Endometrial microvascular endothelial cells (primary cell): Measurements from ENCODE around the gene ENOX1. TPM values are rescaled to one million over a fixed set of nuclear protein-coding genes. Genes with fewer than 3 reads are reported as not detected.

Experiments
- in situ Hi-C: cut with HindIII; loops from 2 replicates; pipeline ENCODE4 v1.10.0; 2017; ENCODE audit warnings: low sequenced_read_pairs, low pct_unique_long_range_greater_than_20kb; ENCODE audit errors: inconsistent ontology term
- total RNA-seq: library from RNA; depleted of rRNA; stranded (reverse); fragments of >200 nt; gene quantifications from one replicate; pipeline ENCODE4 v1.2.3, GENCODE V29; 2015; ENCODE audit errors: inconsistent ontology term

The ENOX1 gene
- total RNA-seq, 1 donor from 2014 or later = not detected

DNA sequence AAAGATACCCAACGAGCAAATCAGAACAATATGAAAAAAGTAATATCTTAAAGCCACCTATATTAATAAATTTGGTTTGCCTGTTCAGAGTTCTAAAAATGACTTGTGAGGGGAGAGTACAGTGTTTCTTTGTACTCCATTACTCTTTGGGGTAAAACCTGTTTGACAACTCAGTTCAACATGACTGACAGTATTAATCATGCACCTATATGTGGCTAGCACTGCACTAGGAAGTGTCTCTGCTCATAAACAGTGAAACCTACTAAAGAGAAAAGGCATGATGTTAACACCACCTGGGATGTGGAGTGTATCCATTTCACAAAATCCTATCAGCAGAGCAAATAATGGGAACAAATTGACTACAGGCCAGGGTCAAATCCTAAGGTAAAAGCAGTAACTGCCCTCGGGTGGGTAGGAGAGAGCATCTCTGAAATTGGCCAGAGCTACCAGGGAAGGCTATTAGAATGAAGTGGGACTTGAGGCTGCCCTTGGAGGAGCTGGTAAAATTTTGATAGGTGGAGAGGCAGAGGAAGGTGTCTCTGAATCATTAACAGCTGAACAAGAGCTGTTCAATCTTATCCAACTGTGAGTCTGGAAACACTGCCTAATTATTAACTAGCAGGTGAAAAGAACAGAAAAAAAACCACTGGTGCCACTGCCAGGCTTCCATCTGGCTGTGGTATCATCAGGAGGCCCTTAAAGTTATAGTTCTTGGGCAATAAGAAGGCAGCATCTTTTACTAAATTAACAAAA lies 398.3 kb downstream of the ENOX1 start:
- in situ Hi-C loops = no loop called here

DNA sequence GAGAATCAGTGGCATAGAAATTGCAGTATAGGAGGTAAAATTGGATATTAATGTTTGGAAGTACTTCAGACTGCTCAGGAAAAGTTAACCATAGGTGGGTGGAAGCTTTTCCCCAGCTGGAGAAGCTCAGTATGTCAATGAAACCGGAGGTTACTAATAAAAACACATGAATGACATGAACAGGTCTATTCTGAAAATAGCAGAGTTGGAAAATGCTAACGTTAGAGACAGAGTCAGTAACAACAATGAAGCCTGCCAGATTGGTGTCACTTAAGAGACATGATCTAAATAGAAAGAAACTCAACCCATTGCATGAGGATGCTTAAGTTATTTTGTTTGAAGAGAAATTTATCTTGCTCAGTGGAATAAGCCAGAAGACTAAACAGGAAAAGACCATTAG lies 398.9 kb downstream of the ENOX1 start:
- in situ Hi-C loops = no loop called here

DNA sequence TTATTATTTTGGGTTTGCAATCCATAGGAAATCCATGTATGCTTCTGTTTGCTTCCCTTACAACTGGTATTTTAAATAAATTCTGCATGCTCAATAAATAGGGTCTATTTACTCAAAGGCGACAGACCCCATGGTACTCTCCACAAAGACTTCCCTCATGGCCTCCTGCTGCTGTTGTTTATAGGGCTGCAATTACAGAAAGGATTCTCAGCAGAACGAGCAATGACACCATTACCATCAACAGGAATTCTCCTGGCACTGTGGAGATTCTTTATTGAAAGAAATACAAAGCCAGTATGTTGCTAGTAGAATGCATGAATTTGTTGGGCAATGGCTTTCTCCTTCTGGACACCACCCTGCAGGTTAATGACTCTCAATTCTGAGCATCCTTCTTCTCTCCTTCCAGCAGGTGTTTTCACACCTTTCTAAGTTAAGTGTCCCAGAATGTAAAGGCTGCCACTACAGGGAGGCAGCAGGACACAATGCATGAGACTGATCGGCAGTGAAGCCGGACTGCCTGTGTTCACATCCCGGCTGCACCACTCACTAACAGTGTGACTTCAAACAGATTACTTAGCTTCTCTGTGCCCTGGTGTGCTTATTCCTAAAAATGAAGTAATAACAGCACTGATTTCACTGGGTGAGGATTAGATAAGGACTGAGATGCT lies 403.1 kb downstream of the ENOX1 start:
- in situ Hi-C loops = no loop called here

DNA sequence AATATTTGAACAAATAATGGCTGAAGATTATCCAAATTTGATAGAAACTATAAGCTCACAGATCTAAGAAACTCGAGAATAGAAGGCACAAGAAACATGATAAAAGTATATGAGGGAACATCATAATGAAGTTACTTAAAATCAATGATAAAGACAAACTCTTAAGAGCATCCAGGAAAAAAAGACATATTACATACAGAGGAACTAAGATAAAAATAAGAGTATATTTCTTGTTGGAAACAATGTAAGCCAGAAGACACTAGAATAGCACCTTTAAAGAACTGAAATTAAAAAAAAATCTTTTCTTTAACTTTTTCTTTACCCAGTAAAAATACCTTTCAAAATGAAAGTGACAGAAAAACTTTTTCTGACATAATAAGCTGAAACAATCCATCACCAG lies 407.0 kb downstream of the ENOX1 start:
- in situ Hi-C loops = no loop called here

DNA sequence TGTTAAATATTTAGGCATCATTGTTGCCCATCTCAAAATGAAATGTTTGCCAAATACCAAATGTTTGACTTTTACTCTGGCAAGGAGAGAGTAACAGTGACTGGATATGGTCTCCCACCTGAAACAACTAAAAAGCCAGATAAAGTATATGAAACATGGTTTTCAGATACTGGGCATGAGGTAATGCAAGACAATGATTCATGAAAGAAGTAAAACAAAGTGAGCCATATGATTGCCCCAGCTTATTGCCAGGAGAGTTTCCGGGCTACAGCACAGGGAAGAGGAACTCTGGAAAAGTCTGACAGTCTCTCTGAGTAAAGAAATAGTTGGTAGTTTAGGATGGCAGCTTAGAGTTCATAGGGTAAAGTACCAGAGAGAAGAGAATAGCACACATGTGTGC lies 408.8 kb downstream of the ENOX1 start:
- in situ Hi-C loops = no loop called here

DNA sequence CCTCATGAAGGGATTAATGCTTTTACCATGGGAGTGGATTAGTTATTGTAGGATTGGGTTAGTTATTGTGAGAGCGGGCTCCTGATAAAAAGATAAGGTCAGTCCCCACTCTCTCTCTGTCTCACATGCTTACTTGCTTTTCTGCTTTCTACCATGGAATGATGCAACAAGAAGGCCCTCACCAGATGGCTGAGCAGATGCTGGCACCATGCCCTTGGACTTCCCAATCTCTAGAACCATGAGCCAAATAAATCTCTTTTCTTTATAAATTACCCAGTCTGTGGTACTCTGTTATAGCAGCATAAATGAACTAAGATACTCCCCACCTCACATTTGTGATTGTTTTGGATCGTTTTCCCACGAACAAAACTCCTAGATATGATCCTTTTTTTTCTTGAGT lies 409.6 kb downstream of the ENOX1 start:
- in situ Hi-C loops = no loop called here

DNA sequence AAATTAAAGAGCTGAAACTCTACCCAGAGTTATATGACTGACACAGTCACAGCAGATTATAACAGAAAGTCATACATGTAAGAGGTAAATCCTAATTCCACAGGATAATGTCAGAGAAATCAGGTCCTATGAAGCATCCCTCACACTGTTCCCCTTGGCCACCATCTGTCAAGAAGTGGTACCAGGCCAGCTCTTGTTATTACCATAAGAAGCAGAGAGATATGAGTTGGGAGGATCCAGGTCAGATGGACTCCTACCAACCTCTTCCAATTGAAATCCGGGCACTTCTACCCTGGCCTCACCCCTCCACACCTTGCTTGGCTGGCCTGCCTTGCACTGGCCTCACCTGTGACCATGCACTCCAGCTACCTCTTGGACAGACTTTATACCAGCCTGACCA lies 410.2 kb downstream of the ENOX1 start:
- in situ Hi-C loops = no loop called here

DNA sequence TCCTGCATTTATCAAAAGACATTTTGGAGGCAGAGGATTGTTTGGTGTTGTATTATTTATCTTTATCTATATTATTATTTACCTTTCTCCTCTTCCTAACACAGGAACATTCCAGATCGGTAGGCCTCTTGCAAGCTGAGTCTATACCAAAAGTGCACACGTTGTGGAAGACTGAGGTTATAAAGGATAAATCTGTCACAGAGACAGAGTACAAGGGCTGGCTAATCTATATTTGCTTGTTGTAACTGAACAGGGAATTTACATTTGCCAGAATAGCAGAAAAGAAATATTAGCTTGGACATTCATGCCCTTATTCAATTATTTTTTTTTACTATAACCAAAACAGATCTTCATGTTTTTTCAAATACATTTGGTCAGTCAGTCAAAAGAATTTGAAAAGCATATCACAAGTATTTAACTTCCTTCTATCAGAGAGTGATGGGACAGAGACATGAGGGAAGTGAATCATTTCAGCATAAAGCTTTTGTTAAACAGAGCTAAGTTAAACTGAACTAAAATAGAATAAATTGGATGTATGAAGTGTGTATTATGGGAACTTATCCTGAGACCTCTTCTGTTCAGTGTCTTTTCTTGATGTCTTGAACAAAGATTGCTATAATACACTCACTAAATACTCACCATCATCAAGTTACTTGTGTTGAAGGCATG lies 410.8 kb downstream of the ENOX1 start:
- in situ Hi-C loops = no loop called here

DNA sequence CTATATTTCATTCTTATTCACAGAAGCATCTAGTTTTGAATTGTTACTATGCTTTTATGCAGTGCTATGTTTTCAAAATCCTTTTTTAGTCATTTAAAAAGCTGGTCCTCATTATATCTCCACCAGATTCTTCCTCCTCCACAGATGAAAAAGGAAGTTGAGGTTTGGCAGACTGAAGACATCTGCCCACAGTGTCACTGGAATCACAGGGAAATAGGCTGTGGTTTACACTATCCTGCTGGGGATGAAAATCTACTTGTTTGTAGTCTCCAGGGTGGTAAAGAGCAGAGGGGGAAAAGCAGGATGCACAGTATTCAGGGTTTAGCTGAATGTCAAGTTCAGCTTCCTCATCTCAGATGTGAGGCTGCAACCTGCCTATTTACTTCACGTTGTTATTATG lies 412.2 kb downstream of the ENOX1 start:
- in situ Hi-C loops = no loop called here

DNA sequence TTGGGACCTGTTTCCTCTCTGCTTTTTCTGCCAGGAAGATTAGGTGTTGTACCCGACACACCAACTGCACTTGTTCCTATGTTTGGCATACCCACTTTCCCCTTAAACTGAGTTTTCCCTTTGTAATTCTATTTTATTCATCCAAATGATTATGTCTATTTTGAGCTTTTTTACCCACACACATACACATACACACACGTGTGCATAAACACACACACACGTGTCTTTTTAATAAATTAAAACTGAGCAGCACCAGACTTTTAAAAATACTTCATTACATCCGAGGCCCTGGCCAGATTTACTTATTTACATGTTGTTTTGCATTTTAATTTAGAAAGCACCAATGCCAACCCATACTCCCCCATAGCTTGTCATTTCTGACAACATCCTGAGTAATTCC lies 413.4 kb downstream of the ENOX1 start:
- in situ Hi-C loops = no loop called here

DNA sequence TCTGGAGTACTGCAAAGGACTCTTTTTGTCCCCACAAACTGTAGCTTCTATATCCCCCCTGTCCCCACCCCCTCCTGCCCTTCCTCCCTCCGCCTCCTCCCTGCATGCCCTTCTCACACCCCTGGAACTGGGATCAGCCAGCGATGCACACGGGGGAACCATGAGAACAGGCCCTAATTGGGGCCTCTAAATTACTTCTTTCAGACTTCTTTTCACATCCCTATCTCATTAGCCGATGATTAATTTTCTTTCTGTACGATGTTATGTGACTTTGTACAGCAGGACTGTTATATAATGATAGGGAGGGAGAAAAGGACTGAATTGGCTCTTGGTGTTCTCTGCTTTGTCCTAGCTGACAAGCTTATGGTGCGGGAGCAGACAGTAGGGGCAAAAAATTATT lies 415.9 kb downstream of the ENOX1 start:
- in situ Hi-C loops = no loop called here

DNA sequence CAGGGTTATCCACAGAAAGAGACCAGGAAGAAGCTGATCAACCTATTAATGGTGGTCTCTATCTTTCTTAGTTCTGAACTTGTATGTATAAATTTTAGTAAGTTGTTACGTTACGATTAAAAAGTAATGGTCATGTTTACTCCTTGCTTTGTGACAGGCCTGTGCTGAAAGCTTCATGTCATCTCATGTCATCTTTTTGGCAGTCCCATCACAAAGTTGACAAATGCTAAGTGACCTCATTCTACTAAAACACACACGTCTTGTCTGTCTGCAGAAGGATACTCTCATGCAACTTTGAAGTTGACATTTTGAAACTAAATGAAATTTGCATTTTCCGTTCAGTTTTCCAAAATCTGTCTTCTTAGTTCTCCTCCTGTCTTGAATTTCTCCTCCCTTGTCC lies 417.5 kb downstream of the ENOX1 start:
- in situ Hi-C loops = no loop called here

DNA sequence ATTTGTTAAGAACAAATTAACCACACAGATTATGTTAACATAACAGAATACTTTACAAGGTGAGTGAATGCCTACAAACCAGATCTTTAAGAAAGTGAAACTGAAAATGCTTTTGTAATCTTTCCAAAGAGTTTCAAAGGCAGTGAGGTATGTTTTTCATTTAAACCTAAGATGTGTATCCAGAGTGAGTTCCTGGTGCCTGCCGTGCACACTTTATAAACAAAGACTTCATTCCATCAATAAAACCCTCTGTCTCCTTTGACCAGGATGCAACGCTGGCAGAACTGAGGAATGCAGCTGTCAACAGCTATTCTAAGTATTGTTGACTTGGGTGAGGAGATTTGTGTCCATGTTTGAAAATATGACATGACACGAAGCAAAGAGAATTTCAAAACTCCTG lies 418.8 kb downstream of the ENOX1 start:
- in situ Hi-C loops = no loop called here

DNA sequence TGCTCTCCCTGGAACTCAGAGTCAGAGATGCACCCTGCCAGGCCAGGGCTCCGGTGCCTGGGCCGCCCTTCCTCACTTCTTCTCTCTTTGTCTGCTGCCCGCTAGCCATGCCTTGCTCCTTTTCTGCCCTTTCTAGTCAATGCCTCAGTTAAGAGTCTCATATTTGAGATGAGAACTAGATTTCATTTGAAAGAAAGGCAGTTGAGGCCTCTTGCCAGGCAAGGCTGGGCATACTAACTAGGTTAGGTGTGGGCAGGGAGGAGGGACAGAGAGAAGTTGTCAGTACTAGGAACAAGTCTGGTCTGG lies 421.8 kb downstream of the ENOX1 start:
- in situ Hi-C loops = no loop called here

DNA sequence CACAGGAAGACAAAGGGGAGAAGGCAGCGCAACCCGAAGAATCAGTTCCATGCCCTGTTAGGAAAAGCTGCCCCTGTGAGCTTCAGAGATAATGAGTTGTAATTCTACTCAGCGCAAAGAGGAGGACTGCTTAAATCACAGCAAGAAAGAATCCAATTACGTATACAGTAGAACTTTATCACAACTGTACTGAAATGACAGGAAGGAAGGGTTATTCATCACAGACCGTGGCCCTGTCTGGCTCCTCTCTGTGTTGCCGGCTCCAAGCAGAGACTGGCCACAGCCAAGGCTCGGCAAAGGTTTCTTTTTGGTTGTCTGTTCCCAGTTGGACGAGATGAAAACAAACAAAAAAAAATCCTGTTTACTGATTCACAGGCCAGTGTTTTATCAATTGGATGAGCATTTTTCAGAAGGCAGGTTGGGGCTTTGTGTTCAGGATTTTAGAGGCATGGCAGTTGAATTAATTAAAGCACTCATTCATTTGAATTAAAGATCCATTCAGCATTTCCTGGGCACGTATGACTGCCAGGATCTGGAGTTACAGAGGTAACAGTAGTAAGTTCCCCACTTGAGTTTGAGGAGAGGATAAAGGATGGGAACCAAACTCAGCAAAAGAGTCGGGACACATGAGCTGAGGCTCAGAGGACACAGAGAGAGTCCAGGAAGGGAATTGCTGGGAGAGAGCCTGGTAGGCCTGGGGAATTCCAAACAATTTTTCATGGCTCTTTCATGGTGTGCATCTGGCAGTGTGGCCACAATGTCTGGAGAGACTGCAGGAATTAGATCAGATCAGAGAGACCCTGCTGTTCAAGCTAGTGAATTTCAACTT lies 422.3 kb downstream of the ENOX1 start:
- in situ Hi-C loops = no loop called here

DNA sequence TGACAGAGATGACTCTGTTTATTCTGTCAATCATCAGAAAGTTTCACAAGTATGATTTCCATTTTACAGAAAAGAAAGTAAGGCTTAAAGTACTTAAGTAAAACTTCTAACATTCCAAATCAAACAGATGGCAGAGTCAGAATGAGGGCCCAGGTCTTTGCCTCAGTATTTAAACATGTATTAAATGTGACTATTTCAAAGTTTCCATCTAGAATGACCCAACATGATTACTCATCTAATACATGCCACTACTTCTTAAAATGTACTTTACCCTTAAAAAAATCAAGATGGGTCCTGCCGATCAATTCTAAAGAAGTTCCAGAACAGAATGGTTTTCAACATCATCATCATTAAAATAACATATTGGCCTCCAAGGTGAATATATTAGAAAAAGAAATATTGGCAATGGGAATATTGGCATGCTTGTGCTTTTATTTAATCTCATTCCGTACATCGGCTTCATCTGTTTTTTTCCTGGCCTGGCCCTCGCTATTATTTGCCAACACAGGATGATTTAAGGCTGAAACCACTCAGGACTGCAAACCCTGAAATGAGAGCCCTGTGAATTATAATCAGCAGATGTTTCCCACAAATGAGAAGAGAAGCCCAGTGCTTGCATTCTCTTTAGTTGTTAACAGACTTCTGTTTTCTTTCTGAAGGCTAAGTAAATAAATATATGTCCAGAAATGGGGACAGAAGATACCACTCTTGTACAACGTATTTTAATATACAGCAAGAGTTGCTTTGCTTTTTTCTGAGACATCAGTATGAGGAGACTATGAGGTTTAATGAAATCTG lies 423.4 kb downstream of the ENOX1 start:
- in situ Hi-C loops = no loop called here

DNA sequence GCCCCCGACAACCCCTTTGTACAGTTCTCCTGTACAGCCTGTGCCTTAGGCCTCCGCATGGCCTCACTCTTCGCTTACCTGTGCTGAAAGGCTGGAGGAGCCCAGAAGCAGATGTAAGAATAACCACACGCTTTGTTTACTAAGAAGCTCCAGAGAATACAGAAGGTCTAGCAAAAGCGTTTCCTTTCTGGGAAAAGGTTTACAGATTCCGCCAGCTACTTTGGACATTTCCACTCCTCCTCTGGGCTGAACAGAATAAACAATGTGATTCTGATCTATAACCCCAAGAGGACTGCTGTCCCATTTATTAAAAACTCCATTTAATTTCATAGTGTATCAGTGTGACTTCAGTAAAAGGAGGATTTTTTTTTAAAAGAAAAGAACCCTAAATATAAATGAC lies 424.2 kb downstream of the ENOX1 start:
- in situ Hi-C loops = no loop called here

DNA sequence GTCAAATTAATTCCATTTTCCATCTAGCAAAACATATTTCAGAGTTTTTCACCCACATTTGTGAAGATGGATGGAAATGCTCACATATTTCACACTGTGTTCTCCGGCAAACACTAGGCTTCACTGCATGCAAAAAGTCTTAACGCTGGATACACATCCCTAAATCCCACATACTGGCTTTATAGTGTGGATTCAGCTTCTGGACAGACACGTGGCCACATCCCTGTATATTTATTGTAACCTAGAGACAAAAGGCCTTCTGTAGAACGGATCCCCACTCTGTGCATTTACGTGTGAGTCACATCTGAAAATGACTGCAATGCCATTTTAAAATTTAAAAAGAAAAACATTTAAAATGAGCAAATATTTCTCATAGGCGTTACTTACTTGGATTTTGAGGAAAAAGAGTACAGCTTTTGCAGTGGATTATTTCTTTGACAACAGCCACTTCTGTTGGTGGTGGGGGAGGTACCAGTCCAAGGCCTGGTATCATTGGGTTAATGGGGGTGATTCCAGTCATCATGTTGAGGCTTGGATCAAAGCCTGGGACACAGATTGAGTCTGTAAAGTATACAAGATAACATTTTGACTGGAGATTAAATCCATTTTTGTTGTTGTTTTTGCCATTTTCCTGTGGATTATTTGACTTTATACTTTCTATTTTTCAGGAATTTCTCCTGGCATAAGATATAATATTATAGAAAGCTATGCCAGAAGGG lies 425.7 kb downstream of the ENOX1 start:
- in situ Hi-C loops = no loop called here
